Renal cortical epithelial cell (primary cell): ENCODE data around the gene FITM1. TPM values are rescaled to one million over a fixed set of nuclear protein-coding genes. Genes with fewer than 3 reads are reported as not detected.
A peak's percentile ranks its signal among the peaks of the same experiment; 100 is the strongest.
"Not testable (repeated sequence)": the region's sequence is repeated elsewhere in the genome, so short reads cannot be mapped to it uniquely, and the experiment has no call there.

Source experiments
- DNase-seq: peaks from one replicate; pipeline ENCODE4 v3.0.0-alpha.2; 2011; ENCODE audit warnings: low read depth
- total RNA-seq: library from RNA; depleted of rRNA; stranded (reverse); fragments of >200 nt; gene quantifications from 2 replicates; pipeline ENCODE4 v1.2.3, GENCODE V29; 2014

Gene FITM1
- total RNA-seq, 1 donor from 2014 or later = 0.25 TPM

DNA sequence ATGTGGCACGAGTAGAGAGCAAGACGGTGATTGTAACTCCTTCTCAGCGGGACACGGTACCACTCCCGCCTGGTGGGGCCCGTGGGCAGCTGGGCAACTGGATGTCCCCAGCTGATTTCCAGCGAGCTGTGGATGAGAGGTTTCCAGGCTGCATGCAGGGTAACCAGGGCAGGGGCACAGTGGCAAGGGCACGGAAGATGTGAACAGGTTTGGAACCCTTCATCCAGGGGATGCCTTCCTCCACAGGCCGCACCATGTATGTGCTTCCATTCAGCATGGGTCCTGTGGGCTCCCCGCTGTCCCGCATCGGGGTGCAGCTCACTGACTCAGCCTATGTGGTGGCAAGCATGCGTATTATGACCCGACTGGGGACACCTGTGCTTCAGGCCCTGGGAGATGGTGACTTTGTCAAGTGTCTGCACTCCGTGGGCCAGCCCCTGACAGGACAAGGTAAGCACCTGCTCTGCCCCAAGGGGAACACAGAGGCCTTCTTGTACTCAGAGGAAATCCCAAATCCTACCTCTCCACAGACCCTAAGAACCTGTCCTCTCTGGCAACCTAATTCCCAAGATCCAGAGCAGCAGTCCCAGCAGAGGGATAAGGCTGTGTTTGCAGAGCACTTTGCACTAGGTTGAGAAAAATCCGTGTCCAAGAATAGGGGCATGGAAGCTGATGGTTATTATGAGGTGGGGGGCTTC is 32.1 kb upstream of the FITM1 start:
- no peak for DNase-seq

DNA sequence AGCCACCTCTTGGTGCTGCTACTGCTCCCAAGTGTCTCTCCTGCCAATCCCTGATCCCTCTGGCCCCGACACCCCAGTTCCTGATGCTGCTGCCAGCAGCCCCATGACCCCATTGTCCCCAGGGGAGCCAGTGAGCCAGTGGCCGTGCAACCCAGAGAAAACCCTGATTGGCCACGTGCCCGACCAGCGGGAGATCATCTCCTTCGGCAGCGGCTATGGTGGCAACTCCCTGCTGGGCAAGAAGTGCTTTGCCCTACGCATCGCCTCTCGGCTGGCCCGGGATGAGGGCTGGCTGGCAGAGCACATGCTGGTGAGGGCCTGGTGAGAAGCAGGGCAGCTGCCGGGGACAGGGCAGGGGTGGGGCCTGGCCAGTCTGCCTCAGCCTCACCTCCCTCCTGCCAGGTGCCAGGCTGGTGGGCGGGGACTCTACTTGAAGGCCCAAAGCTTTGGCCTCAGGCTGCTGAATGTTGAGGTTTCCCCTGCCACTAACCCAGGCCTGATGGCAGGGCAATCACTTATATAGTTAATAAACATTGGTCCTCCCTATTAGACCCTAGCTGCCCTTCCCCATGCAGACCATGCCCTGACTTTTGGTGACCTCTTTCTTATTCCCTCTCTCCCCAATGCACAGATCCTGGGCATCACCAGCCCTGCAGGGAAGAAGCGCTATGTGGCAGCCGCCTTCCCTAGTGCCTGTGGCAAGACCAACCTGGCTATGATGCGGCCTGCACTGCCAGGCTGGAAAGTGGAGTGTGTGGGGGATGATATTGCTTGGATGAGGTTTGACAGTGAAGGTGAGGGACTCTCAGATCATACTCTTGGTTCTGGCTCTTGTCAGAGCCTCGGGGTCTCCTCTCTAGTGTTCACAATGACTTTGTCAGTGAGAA is 31.3 kb upstream of the FITM1 start:
- no peak for DNase-seq

DNA sequence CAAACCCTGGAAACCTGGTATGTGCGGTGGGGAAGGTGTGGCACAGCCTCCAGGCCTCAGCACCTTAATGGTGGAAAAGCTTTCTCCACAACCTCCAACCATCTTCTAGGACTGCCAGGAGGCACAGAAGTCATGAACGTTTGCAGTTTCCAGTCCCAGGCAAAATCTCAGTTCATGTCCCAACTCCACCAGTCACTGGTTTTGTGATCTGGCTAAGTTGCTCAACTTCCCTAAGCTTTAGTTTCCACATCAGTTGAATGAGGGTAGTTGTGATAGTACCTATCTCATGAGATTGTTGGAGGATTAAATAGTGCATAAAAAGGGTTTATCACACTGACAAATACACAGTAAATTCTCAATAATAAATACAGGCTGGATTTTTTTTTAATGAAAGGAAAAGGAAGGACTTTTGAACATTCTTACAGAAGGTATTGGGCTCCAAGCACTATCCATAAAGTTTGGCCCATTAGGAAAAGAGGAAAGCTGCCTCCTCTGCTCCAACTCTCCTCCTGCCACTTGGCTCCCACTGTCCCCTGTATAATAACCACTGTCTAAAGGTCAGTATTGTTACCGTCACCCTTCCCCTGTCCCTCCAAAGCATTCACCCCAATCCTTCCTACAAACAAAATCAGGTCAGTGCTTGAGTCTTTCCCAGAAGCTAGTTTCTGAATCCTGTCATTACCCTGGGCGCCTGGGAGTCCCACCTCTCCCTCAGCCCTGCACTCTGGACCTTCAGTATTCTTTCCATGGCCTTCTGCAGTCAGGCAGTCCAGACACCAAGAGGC is 30.1 kb upstream of the FITM1 start:
- DNase-seq = no peak

GRCh38 chr14:24100982-24101494 is 29.4 kb upstream of the FITM1 start:
- DNase-seq = no peak

- DNase-seq = no peak
Observed at GRCh38 chr14:24102357-24103048, 28.0 kb upstream of the FITM1 start.

- DNase-seq = no peak
Observed at GRCh38 chr14:24103451-24103850, 27.0 kb upstream of the FITM1 start.

GRCh38 chr14:24105609-24106239 is 24.7 kb upstream of the FITM1 start:
- not testable (repeated sequence) for DNase-seq

DNA sequence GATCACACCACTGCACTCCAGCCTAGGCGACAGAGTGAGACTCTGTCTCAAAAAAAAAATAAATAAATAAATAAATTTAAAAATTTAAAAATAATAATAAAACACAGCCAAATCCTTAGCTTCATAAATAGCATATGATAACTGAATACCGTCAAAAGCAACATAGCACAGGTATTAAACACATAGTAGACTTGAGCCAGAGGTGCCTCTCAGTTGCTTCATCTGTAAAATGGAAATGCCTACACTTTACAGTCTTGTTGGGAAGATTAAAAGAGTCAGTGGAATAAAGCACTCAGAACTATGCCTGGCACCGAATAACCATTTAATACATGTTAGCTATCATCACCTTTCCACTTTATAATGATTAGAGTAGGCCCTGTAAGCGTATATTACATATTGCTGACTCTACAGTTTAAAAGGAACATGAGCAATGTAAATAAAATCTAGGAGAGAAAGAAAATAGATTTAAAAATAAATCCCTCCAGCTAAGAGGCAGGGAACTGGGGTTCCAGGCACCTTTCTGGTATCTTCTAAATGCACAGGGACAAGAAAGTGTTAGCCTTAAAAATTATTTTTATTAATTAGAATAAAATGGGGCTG is 23.7 kb upstream of the FITM1 start:
- no peak for DNase-seq

DNA sequence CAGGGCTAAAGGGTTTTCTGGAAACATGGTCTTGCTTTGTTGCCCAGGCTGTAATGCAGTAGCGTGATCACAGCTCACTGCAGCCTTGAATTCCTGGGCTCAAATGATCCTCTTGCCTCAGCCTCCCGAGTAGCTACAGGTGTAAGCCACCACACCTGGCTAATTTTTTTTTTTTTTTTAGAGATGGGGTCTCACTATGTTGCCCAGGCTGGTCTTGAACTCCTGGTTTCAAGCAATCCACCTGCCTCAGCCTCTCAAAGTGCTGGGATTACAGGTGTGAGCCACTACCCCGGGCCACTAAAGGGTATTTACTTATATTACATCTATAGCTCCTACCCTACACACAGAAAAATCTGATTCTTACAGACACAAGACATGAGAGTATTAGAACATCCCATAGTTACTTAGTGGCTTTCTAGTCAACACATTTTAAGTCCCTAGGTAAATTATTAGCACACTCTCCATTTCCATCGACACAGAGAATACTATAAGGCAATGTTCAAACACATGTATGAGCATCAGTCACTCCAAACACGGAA is 22.1 kb upstream of the FITM1 start:
- no peak for DNase-seq

GRCh38 chr14:24110060-24110459 is 20.4 kb upstream of the FITM1 start:
- DNase-seq = no peak

GRCh38 chr14:24110523-24110922 is 19.9 kb upstream of the FITM1 start:
- no peak for DNase-seq

- no peak for DNase-seq
Observed at GRCh38 chr14:24113379-24113800, 17.1 kb upstream of the FITM1 start.

- DNase-seq = peak; percentile 88
Observed at GRCh38 chr14:24113801-24114531, 16.5 kb upstream of the FITM1 start.

- DNase-seq = peak; percentile 99
Observed at GRCh38 chr14:24114532-24115421, 15.7 kb upstream of the FITM1 start, which contains the start of the genes DCAF11 and NRL. DCAF11 (plus strand) TSS chr14:24114777; CDS start chr14:24115595, 818 bp downstream. NRL (minus strand) TSS chr14:24114949; CDS start chr14:24082848, 32,101 bp downstream.

DNA sequence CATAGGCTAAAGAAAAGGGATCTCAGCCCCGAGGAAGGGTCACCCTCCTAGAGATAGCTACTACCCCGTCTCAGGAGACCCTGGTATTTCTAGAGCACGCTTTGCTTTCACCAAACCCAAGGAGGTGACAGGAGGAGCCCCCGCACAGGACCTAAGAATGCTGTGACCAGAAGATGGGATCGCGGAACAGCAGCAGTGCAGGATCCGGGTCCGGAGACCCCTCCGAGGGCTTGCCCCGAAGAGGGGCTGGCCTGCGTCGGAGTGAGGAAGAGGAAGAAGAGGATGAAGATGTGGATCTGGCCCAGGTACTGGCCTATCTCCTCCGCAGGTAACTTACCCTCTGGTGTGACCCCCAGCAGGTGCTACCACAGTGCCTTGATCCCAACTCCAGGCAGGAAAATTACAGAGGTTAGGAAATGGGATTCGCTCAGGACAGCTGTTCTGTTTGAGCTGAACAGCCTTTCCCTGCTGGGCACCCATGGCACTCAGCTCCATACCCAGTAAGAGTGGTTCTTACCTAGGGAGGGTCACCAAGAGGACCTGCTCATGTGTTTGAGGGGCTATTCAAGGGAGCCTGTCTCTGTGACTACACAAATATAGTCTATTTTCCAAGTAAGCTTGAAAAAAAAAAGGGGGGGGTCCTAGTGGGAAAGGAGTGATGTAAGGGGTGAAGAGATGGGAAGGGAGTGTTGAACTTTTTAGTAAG is 14.9 kb upstream of the FITM1 start:
- DNase-seq = no peak

- DNase-seq = no peak
Observed at GRCh38 chr14:24116128-24116814, 14.2 kb upstream of the FITM1 start.

GRCh38 chr14:24117179-24117578 is 13.3 kb upstream of the FITM1 start:
- DNase-seq = no peak
